CD4-positive, alpha-beta T cell (primary cell): ENCODE data around the gene CXCR6. TPM values are rescaled to one million over a fixed set of nuclear protein-coding genes. Genes with fewer than 3 reads are reported as not detected.

Source experiments
- ATAC-seq: fragments of 200-7000 bp; cut with Tn5 transposase; one replicate; pipeline ENCODE4 v1.10.0; 2022; ENCODE audit warnings: mild to moderate bottlenecking; ENCODE audit not compliant: poor library complexity
- CTCF ChIA-PET: fragments of 350-600 bp; sonication (Branson Sonifier 250); formaldehyde crosslinking; loops from one replicate; lab custom pipeline; 2021; ENCODE audit warnings: antibody characterized with exemption, inconsistent platforms; lab: Charles Lee
- POLR2A ChIA-PET: fragments of 350-600 bp; sonication (Branson Sonifier 250); formaldehyde crosslinking; loops from one replicate; lab custom pipeline; 2021; ENCODE audit warnings: antibody characterized with exemption, inconsistent platforms; lab: Charles Lee
- DNase-seq, 14 experiments: peaks; one replicate each; pipeline ENCODE4 v3.0.0-alpha.2; 2013 to 2020; ENCODE audit warnings: mixed read lengths in 2 of 14
- H3K27ac ChIP-seq, 2 donors: one replicate each; pipeline versions ENCODE4 v1.5.1 to v1.7.0; 2013; ENCODE audit warnings: low read length in 2 of 2, low read depth in 1 of 2, mild to moderate bottlenecking in 1 of 2
- H3K27me3 ChIP-seq, 2 experiments: 1 replicate in 1 of 2; 2 replicates in 1 of 2; pipeline versions ENCODE4 v1.6.1 to v1.7.0; 2013; ENCODE audit warnings: low read length in 2 of 2, control low read depth in 1 of 2, mild to moderate bottlenecking in 1 of 2, moderate library complexity in 1 of 2; ENCODE audit not compliant: insufficient read depth in 2 of 2, control insufficient read depth in 1 of 2
- H3K36me3 ChIP-seq: one replicate; pipeline ENCODE4 v1.6.1; 2013; ENCODE audit warnings: low read length, control low read depth; ENCODE audit not compliant: insufficient read depth
- H3K4me1 ChIP-seq: one replicate; pipeline ENCODE4 v1.6.1; 2013; ENCODE audit warnings: low read length, control low read depth; ENCODE audit not compliant: insufficient read depth
- H3K4me3 ChIP-seq: one replicate; pipeline ENCODE4 v1.5.1; 2013; ENCODE audit warnings: mild to moderate bottlenecking, low read length, moderate library complexity
- H3K9me3 ChIP-seq, 2 experiments: 1 replicate in 1 of 2; 2 replicates in 1 of 2; pipeline versions ENCODE4 v1.6.1 to v1.7.0; 2013; ENCODE audit warnings: low read length in 2 of 2, mild to moderate bottlenecking in 2 of 2, control low read depth in 1 of 2, moderate library complexity in 1 of 2; ENCODE audit not compliant: control insufficient read depth in 1 of 2, insufficient read depth in 1 of 2
- H3K27ac Mint-ChIP-seq: one replicate; pipeline ENCODE4 v1.8.0; 2020; ENCODE audit warnings: mixed read lengths
- H3K27me3 Mint-ChIP-seq: one replicate; pipeline ENCODE4 v1.8.0; 2021; ENCODE audit warnings: mixed read lengths
- H3K36me3 Mint-ChIP-seq: one replicate; pipeline ENCODE4 v1.8.0; 2021; ENCODE audit warnings: low read depth, mixed read lengths
- H3K4me1 Mint-ChIP-seq: one replicate; pipeline ENCODE4 v1.8.0; 2021; ENCODE audit warnings: low read depth, mixed read lengths
- H3K4me3 Mint-ChIP-seq: one replicate; pipeline ENCODE4 v1.8.0; 2020; ENCODE audit warnings: mild to moderate bottlenecking, mixed read lengths
- H3K9me3 Mint-ChIP-seq: one replicate; pipeline ENCODE4 v1.8.0; 2020; ENCODE audit warnings: mixed read lengths
- intact Hi-C, 2 experiments: fragments of 100-400 bp; cut with DNase I in 1 of 2; cut with micrococcal nuclease in 1 of 2; formaldehyde crosslinking; loops; one replicate each; pipeline versions ENCODE4 v1.15.1 to v1.9.0; 2023 to 2025; cut with DNase I, micrococcal nuclease
- total RNA-seq, 174 experiments: library from RNA in 2 of 174; stranded (reverse) in 2 of 174; gene quantifications; one replicate each; pipeline ENCODE4 v1.2.3 and lab custom pipeline; 2021 to 2026
- TF ChIP-seq, protein P1 (sequence below): fragments of 200-600 bp; IDR thresholded peaks from one replicate; pipeline ENCODE4 v1.8.0; 2022; ENCODE audit warnings: antibody characterized with exemption, mild to moderate bottlenecking

CXCR6 gene
- total RNA-seq, 2 experiments from 2014 or later = 1.7 to 2.0 TPM

DNA sequence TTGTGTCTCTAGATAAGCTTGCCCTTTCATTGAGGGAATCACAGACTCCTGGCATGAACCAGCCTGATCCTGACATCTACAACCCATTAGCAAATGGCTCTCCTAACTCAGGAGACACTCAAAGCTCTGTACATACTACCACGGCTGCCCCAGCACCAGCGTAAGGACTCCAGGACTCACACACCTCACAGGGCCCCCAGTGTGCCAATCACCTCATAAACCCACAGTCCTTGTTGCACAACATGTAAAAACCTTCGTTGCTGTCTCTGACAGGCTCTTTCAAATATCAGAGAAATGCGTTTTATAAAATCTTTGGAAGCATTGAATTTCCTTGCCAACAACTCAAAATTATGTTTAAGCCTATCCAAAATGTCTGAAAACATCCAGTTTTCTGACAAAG is 45.1 kb downstream of the CXCR6 start:
- H3K9me3 ChIP-seq = no peaks in the 10 kb centered on the region
- H3K27ac Mint-ChIP-seq = peak overlapping the region; percentile 62
- DNase-seq (no peak), ATAC-seq (no peak)
- H3K4me1 ChIP-seq = peaks cover 69% of the 10 kb centered on the region
- peaks cover 69% of the 10 kb centered on the region for H3K4me1 Mint-ChIP-seq
- no peaks in the 10 kb centered on the region for H3K27me3 ChIP-seq
- no peaks in the 10 kb centered on the region for H3K27me3 Mint-ChIP-seq
- H3K4me3 ChIP-seq = no peak overlapping the region
- H3K9me3 Mint-ChIP-seq = no peaks in the 10 kb centered on the region
- peaks cover 37% of the 10 kb centered on the region for H3K36me3 Mint-ChIP-seq
- CTCF ChIA-PET = interaction anchor here (1.3 kb wide), 1 partner anchor 11 kb away, joined by 4 read pairs; no protein-coding TSS in a partner anchor
- POLR2A ChIA-PET = no interaction called here
- TF ChIP-seq, protein P1, sequence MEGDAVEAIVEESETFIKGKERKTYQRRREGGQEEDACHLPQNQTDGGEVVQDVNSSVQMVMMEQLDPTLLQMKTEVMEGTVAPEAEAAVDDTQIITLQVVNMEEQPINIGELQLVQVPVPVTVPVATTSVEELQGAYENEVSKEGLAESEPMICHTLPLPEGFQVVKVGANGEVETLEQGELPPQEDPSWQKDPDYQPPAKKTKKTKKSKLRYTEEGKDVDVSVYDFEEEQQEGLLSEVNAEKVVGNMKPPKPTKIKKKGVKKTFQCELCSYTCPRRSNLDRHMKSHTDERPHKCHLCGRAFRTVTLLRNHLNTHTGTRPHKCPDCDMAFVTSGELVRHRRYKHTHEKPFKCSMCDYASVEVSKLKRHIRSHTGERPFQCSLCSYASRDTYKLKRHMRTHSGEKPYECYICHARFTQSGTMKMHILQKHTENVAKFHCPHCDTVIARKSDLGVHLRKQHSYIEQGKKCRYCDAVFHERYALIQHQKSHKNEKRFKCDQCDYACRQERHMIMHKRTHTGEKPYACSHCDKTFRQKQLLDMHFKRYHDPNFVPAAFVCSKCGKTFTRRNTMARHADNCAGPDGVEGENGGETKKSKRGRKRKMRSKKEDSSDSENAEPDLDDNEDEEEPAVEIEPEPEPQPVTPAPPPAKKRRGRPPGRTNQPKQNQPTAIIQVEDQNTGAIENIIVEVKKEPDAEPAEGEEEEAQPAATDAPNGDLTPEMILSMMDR = no peak
- H3K27ac ChIP-seq = no peak overlapping the region
- peaks cover 25% of the 10 kb centered on the region for H3K36me3 ChIP-seq
- H3K4me3 Mint-ChIP-seq = no peak overlapping the region
- intact Hi-C loops = no loop called here

DNA sequence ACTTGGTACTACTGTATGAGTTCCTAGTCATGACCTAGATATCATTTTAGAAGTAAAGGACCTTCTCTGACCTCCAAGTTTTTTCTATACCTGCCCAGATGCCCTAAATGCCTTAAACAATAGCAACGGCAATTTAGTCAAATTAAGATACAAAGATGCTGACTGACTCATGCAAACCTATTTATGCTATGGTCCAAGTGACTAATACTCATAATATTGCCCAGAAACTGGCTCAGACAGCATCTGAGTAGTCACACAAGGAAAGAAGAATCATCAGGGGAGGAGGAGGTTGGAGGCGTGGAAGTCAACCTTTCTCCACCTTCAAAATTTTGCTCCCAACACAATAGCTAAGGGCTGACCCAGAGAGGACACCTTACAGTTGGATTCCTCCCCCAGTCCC is 45.5 kb downstream of the CXCR6 start:
- H3K27ac ChIP-seq = no peak overlapping the region
- H3K4me1 ChIP-seq = peaks cover 74% of the 10 kb centered on the region
- Mint-ChIP-seq H3K36me3 (peaks cover 34% of the 10 kb centered on the region), H3K4me3 (no peak overlapping the region), H3K27me3 (no peaks in the 10 kb centered on the region), H3K4me1 (peaks cover 72% of the 10 kb centered on the region), H3K9me3 (no peaks in the 10 kb centered on the region), H3K27ac (peak overlapping the region; percentile 62)
- intact Hi-C loops = no loop called here
- DNase-seq (no peak), ATAC-seq (no peak)
- CTCF ChIA-PET = interaction anchor here (1.3 kb wide), 1 partner anchor 12 kb away, joined by 4 read pairs; no protein-coding TSS in a partner anchor
- no peak overlapping the region for H3K4me3 ChIP-seq
- H3K36me3 ChIP-seq = peaks cover 20% of the 10 kb centered on the region
- no peaks in the 10 kb centered on the region for H3K9me3 ChIP-seq
- TF ChIP-seq, protein P1 = no peak
- POLR2A ChIA-PET = no interaction called here
- H3K27me3 ChIP-seq = no peaks in the 10 kb centered on the region

DNA sequence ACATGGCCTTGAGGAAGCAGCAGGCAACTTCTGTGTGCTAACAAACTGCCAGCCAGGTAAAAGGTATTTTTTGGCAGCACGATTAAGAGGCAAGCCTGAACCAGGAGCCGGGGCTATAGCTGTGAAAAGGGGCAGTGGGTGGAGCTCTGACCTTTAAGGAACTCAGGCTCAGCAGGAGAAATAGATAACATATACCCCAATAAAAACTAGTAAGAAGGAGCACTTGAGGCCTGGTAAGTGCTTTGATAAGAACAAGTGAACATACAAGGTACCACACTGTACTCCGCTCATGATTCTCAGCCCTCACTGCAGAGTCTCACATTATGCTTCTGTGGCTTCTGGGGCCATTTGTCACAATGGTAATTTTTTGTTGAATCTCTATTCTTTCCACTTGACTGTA is 46.9 kb downstream of the CXCR6 start:
- H3K4me3 Mint-ChIP-seq = peak overlapping the region; percentile 1
- peaks cover 20% of the 10 kb centered on the region for H3K36me3 Mint-ChIP-seq
- intact Hi-C loops = loop anchor here (5.0 kb wide), 2 partner anchors 38 to 43 kb away; no protein-coding TSS in a partner anchor

More for the DNA sequence above, 46.9 kb downstream of the CXCR6 start:
- Mint-ChIP-seq H3K27ac (peak overlapping the region; percentile 62), H3K4me1 (peaks cover 76% of the 10 kb centered on the region), H3K27me3 (no peaks in the 10 kb centered on the region), H3K9me3 (no peaks in the 10 kb centered on the region)
- TF ChIP-seq, protein P1 = no peak
- Histone ChIP-seq H3K4me1 (peaks cover 86% of the 10 kb centered on the region), H3K27me3 (no peaks in the 10 kb centered on the region), H3K36me3 (peaks cover 8% of the 10 kb centered on the region), H3K4me3 (no peak overlapping the region), H3K27ac (no peak overlapping the region), H3K9me3 (no peaks in the 10 kb centered on the region)
- CTCF ChIA-PET = no interaction called here
- DNase-seq = no peak
- POLR2A ChIA-PET = no interaction called here
- no peak for ATAC-seq
